ENCODE results near the gene SDK2. TPM values are rescaled to one million over a fixed set of nuclear protein-coding genes. Genes with fewer than 3 reads are reported as not detected.
A peak's percentile ranks its signal among the peaks of the same experiment; 100 is the strongest.

SDK2 gene
- total RNA-seq, 1 donor from 2014 or later = 31.2 TPM

DNA sequence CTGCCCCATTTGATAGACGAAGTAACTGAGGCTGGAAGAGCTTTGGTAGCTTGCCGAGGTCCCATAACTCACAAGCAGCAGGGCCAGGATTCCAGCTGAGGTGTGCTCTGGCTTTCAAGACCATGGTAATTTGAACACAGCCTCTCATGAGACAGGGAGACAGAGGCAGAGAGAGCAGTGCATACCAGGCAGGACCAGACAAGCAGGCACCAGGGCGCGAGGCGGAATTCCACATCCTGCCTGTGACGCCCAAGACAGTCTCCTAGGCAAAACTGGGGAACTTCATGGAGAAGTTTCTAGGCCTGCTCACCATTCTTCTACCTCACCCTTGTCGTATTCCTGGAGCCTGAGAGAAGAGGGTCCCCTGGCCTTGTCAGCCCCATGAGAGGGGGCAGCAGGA is 19.2 kb downstream of the SDK2 start:
- TF ChIP-seq, protein P1, sequence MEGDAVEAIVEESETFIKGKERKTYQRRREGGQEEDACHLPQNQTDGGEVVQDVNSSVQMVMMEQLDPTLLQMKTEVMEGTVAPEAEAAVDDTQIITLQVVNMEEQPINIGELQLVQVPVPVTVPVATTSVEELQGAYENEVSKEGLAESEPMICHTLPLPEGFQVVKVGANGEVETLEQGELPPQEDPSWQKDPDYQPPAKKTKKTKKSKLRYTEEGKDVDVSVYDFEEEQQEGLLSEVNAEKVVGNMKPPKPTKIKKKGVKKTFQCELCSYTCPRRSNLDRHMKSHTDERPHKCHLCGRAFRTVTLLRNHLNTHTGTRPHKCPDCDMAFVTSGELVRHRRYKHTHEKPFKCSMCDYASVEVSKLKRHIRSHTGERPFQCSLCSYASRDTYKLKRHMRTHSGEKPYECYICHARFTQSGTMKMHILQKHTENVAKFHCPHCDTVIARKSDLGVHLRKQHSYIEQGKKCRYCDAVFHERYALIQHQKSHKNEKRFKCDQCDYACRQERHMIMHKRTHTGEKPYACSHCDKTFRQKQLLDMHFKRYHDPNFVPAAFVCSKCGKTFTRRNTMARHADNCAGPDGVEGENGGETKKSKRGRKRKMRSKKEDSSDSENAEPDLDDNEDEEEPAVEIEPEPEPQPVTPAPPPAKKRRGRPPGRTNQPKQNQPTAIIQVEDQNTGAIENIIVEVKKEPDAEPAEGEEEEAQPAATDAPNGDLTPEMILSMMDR (conservative IDR thresholded peaks at IDR 0.05) = no peak
- no peaks in the 10 kb centered on the region for H3K27me3 Mint-ChIP-seq (ENCODE audit: low read depth)
- H3K36me3 Mint-ChIP-seq (ENCODE audit: low read depth) = peaks cover 18% of the 10 kb centered on the region
- H3K27ac Mint-ChIP-seq (ENCODE audit: unreplicated experiment) = no peak overlapping the region
- peaks cover 61% of the 10 kb centered on the region for H3K4me1 Mint-ChIP-seq
- no peak for DNase-seq (ENCODE audit: low read depth, low spot score)
- H3K4me3 Mint-ChIP-seq = no peak overlapping the region
- no peaks in the 10 kb centered on the region for H3K9me3 Mint-ChIP-seq

- no peak overlapping the region for H3K4me3 Mint-ChIP-seq
- peak overlapping the region; percentile 73 for H3K27ac Mint-ChIP-seq (ENCODE audit: unreplicated experiment)
- no peaks in the 10 kb centered on the region for H3K9me3 Mint-ChIP-seq
- peaks cover 18% of the 10 kb centered on the region for H3K36me3 Mint-ChIP-seq (ENCODE audit: low read depth)
- DNase-seq (ENCODE audit: low read depth, low spot score) = no peak
- peaks cover 56% of the 10 kb centered on the region for H3K4me1 Mint-ChIP-seq
- TF ChIP-seq, protein P1 (conservative IDR thresholded peaks at IDR 0.05) = no peak
- H3K27me3 Mint-ChIP-seq (ENCODE audit: low read depth) = no peaks in the 10 kb centered on the region
Measured at GRCh38 chr17:73624496-73624988, 19.7 kb downstream of the SDK2 start.

- no peaks in the 10 kb centered on the region for H3K27me3 Mint-ChIP-seq (ENCODE audit: low read depth)
- H3K9me3 Mint-ChIP-seq = peaks cover 5% of the 10 kb centered on the region
- peaks cover 54% of the 10 kb centered on the region for H3K4me1 Mint-ChIP-seq
- H3K27ac Mint-ChIP-seq (ENCODE audit: unreplicated experiment) = peak overlapping the region; percentile 86
- DNase-seq (ENCODE audit: low read depth, low spot score) = no peak
- TF ChIP-seq, protein P1 (conservative IDR thresholded peaks at IDR 0.05) = no peak
- H3K36me3 Mint-ChIP-seq (ENCODE audit: low read depth) = peaks cover 23% of the 10 kb centered on the region
- no peak overlapping the region for H3K4me3 Mint-ChIP-seq
Measured at GRCh38 chr17:73623818-73624217, 20.4 kb downstream of the SDK2 start.

DNA sequence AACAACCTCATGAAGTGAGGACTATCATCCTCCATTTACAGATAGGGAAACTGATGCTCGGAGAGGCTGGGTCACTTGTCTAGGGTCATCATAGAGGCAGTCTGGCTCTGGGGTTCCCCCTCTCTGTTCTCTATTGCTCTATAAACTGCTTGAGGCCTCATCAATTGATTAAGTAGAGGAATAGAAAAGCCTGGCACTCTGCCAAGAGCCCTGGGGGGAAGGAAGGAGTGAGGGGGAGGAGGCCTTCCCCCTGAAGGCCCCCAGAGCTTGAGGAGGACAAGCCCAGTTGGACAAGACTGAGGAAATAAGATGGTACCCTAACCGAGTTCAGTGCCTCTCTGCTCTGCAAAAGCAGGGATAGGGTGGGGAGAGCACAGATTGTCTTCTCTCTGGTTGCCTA is 21.0 kb downstream of the SDK2 start:
- TF ChIP-seq, protein P1 (conservative IDR thresholded peaks at IDR 0.05) = no peak
- H3K27ac Mint-ChIP-seq (ENCODE audit: unreplicated experiment) = peak overlapping the region; percentile 86
- DNase-seq (ENCODE audit: low read depth, low spot score) = no peak
- no peaks in the 10 kb centered on the region for H3K27me3 Mint-ChIP-seq (ENCODE audit: low read depth)
- peaks cover 7% of the 10 kb centered on the region for H3K9me3 Mint-ChIP-seq
- peaks cover 56% of the 10 kb centered on the region for H3K4me1 Mint-ChIP-seq
- peaks cover 27% of the 10 kb centered on the region for H3K36me3 Mint-ChIP-seq (ENCODE audit: low read depth)
- H3K4me3 Mint-ChIP-seq = no peak overlapping the region

DNA sequence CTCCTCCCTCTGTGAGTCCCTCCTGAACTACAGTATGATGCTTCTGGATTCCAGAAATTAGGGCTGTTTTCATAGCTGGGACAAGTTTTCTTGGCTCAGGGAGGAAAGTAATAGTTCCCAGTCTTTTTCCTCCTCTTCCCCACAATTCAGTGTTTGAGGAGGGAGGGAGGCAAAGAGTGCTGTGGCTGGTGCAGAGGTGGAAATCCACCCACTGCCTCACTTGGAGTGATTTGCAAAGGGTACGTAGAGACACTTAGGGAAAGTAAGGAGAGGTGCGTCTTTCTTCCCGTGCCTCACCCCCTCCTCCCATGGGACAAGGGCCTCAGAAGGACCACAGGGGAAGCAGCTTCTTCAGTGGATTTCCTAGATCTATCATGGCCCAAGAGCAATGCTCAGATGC is 21.9 kb downstream of the SDK2 start:
- peaks cover 28% of the 10 kb centered on the region for H3K36me3 Mint-ChIP-seq (ENCODE audit: low read depth)
- H3K4me3 Mint-ChIP-seq = no peak overlapping the region
- DNase-seq (ENCODE audit: low read depth, low spot score) = no peak
- H3K27me3 Mint-ChIP-seq (ENCODE audit: low read depth) = no peaks in the 10 kb centered on the region
- no peak overlapping the region for H3K27ac Mint-ChIP-seq (ENCODE audit: unreplicated experiment)
- peaks cover 7% of the 10 kb centered on the region for H3K9me3 Mint-ChIP-seq
- H3K4me1 Mint-ChIP-seq = peaks cover 63% of the 10 kb centered on the region
- TF ChIP-seq, protein P1 (conservative IDR thresholded peaks at IDR 0.05) = no peak
